Measurements from ENCODE around the gene TEDC2.
"Not testable (repeated sequence)": the region's sequence is repeated elsewhere in the genome, so short reads cannot be mapped to it uniquely, and the experiment has no call there.

The TEDC2 gene

GRCh38 chr16:2441143-2441804 lies 18.6 kb upstream of the TEDC2 start:
- not testable (repeated sequence) for H3K4me3 ChIP-seq (ENCODE audit: low read length); H3K9ac ChIP-seq (ENCODE audit: low read length); H3K27ac ChIP-seq (ENCODE audit: low read length); H3K9me3 ChIP-seq (ENCODE audit: control insufficient read depth, low read depth, low read length); H3K27me3 ChIP-seq (ENCODE audit: control insufficient read depth, insufficient read depth, low read length); H3K4me1 ChIP-seq (ENCODE audit: control insufficient read depth, low read depth, low read length)
- H3K36me3 ChIP-seq (ENCODE audit: control insufficient read depth, low read depth, low read length) = peaks cover 61% of the 10 kb centered on the region

DNA sequence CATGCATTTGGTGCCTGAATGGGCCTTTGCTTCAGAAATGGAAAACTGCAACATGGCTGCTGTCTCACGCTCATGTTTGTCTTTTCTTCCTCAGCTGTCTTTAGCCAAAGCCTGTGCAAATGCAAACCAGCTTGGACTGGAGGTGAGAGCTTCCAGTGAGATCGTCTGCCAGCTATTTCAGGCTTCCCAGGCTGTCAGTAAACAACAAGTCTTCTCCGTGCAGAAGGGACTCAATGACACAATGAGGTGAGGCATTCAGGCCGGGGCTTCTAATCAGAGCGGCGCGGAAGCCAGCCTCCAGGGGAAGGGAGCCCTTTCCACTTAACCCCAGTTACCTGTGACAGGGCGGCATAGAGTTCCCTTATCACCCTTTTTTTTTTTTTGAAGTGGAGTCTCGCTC lies 16.4 kb upstream of the TEDC2 start:
- H3K4me3 ChIP-seq (ENCODE audit: low read length) = no peak overlapping the region
- H3K27me3 ChIP-seq (ENCODE audit: control insufficient read depth, insufficient read depth, low read length) = no peaks in the 10 kb centered on the region
- H3K27ac ChIP-seq (ENCODE audit: low read length) = no peak overlapping the region
- no peak overlapping the region for H3K9ac ChIP-seq (ENCODE audit: low read length)
- peaks cover 56% of the 10 kb centered on the region for H3K36me3 ChIP-seq (ENCODE audit: control insufficient read depth, low read depth, low read length)
- H3K4me1 ChIP-seq (ENCODE audit: control insufficient read depth, low read depth, low read length) = no peaks in the 10 kb centered on the region
- H3K9me3 ChIP-seq (ENCODE audit: control insufficient read depth, low read depth, low read length) = no peaks in the 10 kb centered on the region

DNA sequence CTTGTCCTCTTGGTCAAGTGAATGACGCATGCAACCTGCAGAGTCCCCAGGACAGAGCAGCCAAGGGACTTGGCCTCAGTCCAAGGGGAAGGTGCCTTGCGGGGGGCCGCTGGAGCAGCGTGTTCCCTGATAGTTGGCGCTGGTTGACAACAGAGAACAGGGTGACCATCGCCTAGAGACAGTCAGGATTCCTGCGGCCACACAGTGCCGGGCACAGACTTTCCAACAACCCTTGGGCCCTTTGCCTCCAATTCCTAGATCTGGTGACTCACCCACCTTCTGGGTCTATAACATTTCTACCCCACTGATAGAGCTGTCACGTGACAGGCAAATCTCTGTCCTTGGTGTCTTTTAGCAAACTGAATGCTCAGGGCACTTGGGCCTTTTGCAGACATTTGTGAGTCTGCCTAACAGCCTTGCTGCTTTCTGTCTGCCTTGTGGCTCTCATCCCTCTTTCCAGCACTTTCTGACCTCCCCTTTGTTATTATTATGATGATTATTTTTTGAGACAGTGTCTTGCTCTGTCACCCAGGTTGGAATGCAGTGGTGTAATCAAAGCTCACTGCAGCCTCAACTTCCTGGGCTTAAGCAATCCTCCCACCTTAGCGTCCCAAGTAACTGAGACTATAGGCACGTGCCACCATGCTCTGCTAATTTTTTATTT lies 11.9 kb upstream of the TEDC2 start:
- no peak overlapping the region for H3K4me3 ChIP-seq (ENCODE audit: low read length)
- H3K4me1 ChIP-seq (ENCODE audit: control insufficient read depth, low read depth, low read length) = no peaks in the 10 kb centered on the region
- no peak overlapping the region for H3K9ac ChIP-seq (ENCODE audit: low read length)
- H3K9me3 ChIP-seq (ENCODE audit: control insufficient read depth, low read depth, low read length) = no peaks in the 10 kb centered on the region
- H3K27me3 ChIP-seq (ENCODE audit: control insufficient read depth, insufficient read depth, low read length) = no peaks in the 10 kb centered on the region
- peaks cover 70% of the 10 kb centered on the region for H3K36me3 ChIP-seq (ENCODE audit: control insufficient read depth, low read depth, low read length)
- no peak overlapping the region for H3K27ac ChIP-seq (ENCODE audit: low read length)

DNA sequence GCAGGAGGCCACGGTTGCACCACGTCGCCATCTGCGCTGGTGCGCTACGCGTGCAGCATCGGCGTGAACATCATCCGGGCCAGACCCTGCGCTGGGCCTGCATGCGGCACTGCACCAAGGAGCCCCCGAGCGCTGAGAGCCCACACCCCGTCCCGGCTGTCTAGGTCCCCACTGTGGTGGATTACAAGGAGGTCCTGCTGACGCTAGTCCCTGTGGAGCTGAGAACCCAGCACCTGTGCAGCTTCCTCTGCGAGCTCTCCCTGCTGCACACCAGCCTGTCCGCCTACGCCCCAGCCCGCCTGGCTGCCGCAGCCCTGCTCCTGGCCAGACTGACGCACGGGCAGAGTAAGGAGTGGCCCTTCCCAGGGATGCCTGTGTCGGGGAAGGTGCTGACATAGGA lies 10.8 kb upstream of the TEDC2 start:
- Histone ChIP-seq H3K9me3 (ENCODE audit: control insufficient read depth, low read depth, low read length) (no peaks in the 10 kb centered on the region), H3K36me3 (ENCODE audit: control insufficient read depth, low read depth, low read length) (peaks cover 72% of the 10 kb centered on the region), H3K9ac (ENCODE audit: low read length) (no peak overlapping the region)

DNA sequence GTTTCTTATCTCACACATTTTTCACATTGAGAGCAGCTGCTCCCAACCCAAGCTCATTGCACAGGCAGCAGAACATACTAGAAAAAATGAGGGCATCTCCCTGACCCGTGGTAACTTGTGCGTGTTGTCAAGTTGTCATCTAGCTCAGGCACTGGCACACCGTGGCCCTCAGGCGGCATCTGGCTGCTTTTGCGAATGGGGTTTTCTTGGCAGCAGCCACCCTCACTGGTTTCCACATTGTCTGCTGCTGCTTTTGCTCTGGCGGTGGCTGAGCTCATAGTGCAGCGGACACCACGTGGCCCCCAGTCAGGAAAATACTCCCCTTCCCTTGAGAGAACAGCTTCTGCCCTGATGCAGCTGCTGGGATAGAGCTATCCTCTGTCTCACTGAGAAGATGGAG lies 9.4 kb upstream of the TEDC2 start:
- no peaks in the 10 kb centered on the region for H3K4me1 ChIP-seq (ENCODE audit: control insufficient read depth, low read depth, low read length)
- H3K36me3 ChIP-seq (ENCODE audit: control insufficient read depth, low read depth, low read length) = peaks cover 68% of the 10 kb centered on the region
- H3K9me3 ChIP-seq (ENCODE audit: control insufficient read depth, low read depth, low read length) = no peaks in the 10 kb centered on the region

More for the DNA sequence above, 10.8 kb upstream of the TEDC2 start:
- no peaks in the 10 kb centered on the region for H3K27me3 ChIP-seq (ENCODE audit: control insufficient read depth, insufficient read depth, low read length)
- no peak overlapping the region for H3K4me3 ChIP-seq (ENCODE audit: low read length)
- no peak overlapping the region for H3K27ac ChIP-seq (ENCODE audit: low read length)
- no peaks in the 10 kb centered on the region for H3K4me1 ChIP-seq (ENCODE audit: control insufficient read depth, low read depth, low read length)

DNA sequence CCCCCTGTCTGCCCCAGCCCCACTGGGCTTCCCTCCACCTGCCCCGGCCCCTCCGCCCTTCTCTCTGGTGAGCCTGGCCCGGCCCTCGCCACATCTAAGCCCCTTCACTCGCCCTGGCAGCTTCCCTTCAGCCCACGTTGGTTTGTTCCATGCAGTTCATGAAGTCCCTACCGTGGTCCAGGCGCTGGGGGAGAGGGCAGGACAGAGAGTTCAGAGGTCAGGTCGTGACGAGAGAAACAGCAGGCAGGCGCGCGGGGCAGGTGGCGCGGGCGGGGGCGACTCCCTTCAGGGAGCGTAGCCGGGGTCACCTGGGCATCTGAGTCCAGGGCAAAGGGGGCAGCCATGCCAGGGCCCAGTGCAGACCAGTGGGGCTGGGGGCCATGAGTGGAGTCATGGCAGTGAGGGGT lies 8.9 kb upstream of the TEDC2 start:
- H3K27ac ChIP-seq (ENCODE audit: low read length) = no peak overlapping the region
- no peak overlapping the region for H3K4me3 ChIP-seq (ENCODE audit: low read length)
- peaks cover 68% of the 10 kb centered on the region for H3K36me3 ChIP-seq (ENCODE audit: control insufficient read depth, low read depth, low read length)
- no peaks in the 10 kb centered on the region for H3K4me1 ChIP-seq (ENCODE audit: control insufficient read depth, low read depth, low read length)
- H3K9me3 ChIP-seq (ENCODE audit: control insufficient read depth, low read depth, low read length) = no peaks in the 10 kb centered on the region
- no peak overlapping the region for H3K9ac ChIP-seq (ENCODE audit: low read length)
- H3K27me3 ChIP-seq (ENCODE audit: control insufficient read depth, insufficient read depth, low read length) = no peaks in the 10 kb centered on the region

More for the DNA sequence above, 9.4 kb upstream of the TEDC2 start:
- no peak overlapping the region for H3K27ac ChIP-seq (ENCODE audit: low read length)
- H3K4me3 ChIP-seq (ENCODE audit: low read length) = no peak overlapping the region
- no peak overlapping the region for H3K9ac ChIP-seq (ENCODE audit: low read length)
- no peaks in the 10 kb centered on the region for H3K27me3 ChIP-seq (ENCODE audit: control insufficient read depth, insufficient read depth, low read length)

- Histone ChIP-seq H3K27me3 (ENCODE audit: control insufficient read depth, insufficient read depth, low read length) (no peaks in the 10 kb centered on the region), H3K36me3 (ENCODE audit: control insufficient read depth, low read depth, low read length) (peaks cover 68% of the 10 kb centered on the region), H3K27ac (ENCODE audit: low read length) (no peak overlapping the region), H3K4me1 (ENCODE audit: control insufficient read depth, low read depth, low read length) (no peaks in the 10 kb centered on the region), H3K9ac (ENCODE audit: low read length) (no peak overlapping the region), H3K4me3 (ENCODE audit: low read length) (no peak overlapping the region), H3K9me3 (ENCODE audit: control insufficient read depth, low read depth, low read length) (no peaks in the 10 kb centered on the region)
These were observed 8.0 kb upstream of the TEDC2 start for GRCh38 chr16:2451851-2452320.

DNA sequence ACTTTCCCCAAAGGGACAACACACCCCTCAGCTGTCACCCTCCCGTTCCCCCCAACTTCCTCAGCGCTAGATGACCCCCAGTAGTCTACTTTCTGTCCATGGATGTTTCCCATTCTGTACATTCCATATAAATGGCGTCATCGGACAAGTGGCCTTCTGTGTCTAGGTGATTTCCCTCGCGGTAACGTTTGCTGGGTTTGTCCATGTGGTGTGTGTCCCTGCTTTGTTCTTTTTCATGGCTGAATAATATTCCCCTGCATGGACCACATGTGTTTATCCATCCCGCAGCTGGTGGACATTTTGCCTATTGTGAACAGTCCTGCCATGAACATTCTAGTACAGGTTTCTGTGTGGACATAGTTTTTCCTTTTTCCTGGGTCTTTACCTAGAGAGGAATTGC lies 7.3 kb upstream of the TEDC2 start:
- Histone ChIP-seq H3K4me1 (ENCODE audit: control insufficient read depth, low read depth, low read length) (no peaks in the 10 kb centered on the region), H3K9me3 (ENCODE audit: control insufficient read depth, low read depth, low read length) (no peaks in the 10 kb centered on the region), H3K36me3 (ENCODE audit: control insufficient read depth, low read depth, low read length) (peaks cover 71% of the 10 kb centered on the region), H3K27me3 (ENCODE audit: control insufficient read depth, insufficient read depth, low read length) (no peaks in the 10 kb centered on the region), H3K4me3 (ENCODE audit: low read length) (no peak overlapping the region), H3K27ac (ENCODE audit: low read length) (no peak overlapping the region), H3K9ac (ENCODE audit: low read length) (no peak overlapping the region)

- H3K36me3 ChIP-seq (ENCODE audit: control insufficient read depth, low read depth, low read length) = peaks cover 55% of the 10 kb centered on the region
These were observed 4.6 kb upstream of the TEDC2 start for GRCh38 chr16:2455081-2455845.

GRCh38 chr16:2456551-2457153 lies 3.3 kb upstream of the TEDC2 start:
- Histone ChIP-seq H3K9me3 (ENCODE audit: control insufficient read depth, low read depth, low read length) (no peaks in the 10 kb centered on the region), H3K9ac (ENCODE audit: low read length) (no peak overlapping the region), H3K27me3 (ENCODE audit: control insufficient read depth, insufficient read depth, low read length) (no peaks in the 10 kb centered on the region), H3K36me3 (ENCODE audit: control insufficient read depth, low read depth, low read length) (peaks cover 53% of the 10 kb centered on the region), H3K4me1 (ENCODE audit: control insufficient read depth, low read depth, low read length) (peaks cover 6% of the 10 kb centered on the region), H3K27ac (ENCODE audit: low read length) (no peak overlapping the region), H3K4me3 (ENCODE audit: low read length) (no peak overlapping the region)

More at GRCh38 chr16:2455081-2455845, 4.6 kb upstream of the TEDC2 start:
- Histone ChIP-seq H3K9ac (ENCODE audit: low read length) (no peak overlapping the region), H3K27ac (ENCODE audit: low read length) (no peak overlapping the region), H3K9me3 (ENCODE audit: control insufficient read depth, low read depth, low read length) (no peaks in the 10 kb centered on the region), H3K4me3 (ENCODE audit: low read length) (no peak overlapping the region), H3K27me3 (ENCODE audit: control insufficient read depth, insufficient read depth, low read length) (no peaks in the 10 kb centered on the region), H3K4me1 (ENCODE audit: control insufficient read depth, low read depth, low read length) (peaks cover 6% of the 10 kb centered on the region)

GRCh38 chr16:2457267-2457666 lies 2.6 kb upstream of the TEDC2 start:
- Histone ChIP-seq H3K9me3 (ENCODE audit: control insufficient read depth, low read depth, low read length) (no peaks in the 10 kb centered on the region), H3K27ac (ENCODE audit: low read length) (no peak overlapping the region), H3K27me3 (ENCODE audit: control insufficient read depth, insufficient read depth, low read length) (no peaks in the 10 kb centered on the region), H3K9ac (ENCODE audit: low read length) (no peak overlapping the region), H3K4me3 (ENCODE audit: low read length) (no peak overlapping the region), H3K36me3 (ENCODE audit: control insufficient read depth, low read depth, low read length) (peaks cover 51% of the 10 kb centered on the region), H3K4me1 (ENCODE audit: control insufficient read depth, low read depth, low read length) (peaks cover 6% of the 10 kb centered on the region)
